GM20000 (cell line): ENCODE data around the gene OSCP1.

Experiments
- DNase-seq: peaks from one replicate; pipeline ENCODE4 v3.0.0; 2012; ENCODE audit warnings: low spot score
- CTCF ChIP-seq: IDR thresholded peaks from 2 replicates; pipeline ENCODE4 v1.5.1; 2012; ENCODE audit warnings: mild to moderate bottlenecking, control low read depth; ENCODE audit errors: extremely low read depth, missing control alignments

OSCP1 gene

GRCh38 chr1:36463803-36464604 lies 13.8 kb upstream of the OSCP1 start, which contains the start of gene MRPS15:
TSS of gene MRPS15 (minus strand) at chr1:36464384. CDS start at chr1:36464275, 109 bp downstream.
- no peak for TF ChIP-seq CTCF
- DNase-seq = peak; percentile 93

GRCh38 chr1:36463463-36463802 lies 13.2 kb upstream of the OSCP1 start:
- no peak for DNase-seq
- no peak for TF ChIP-seq CTCF

GRCh38 chr1:36458910-36459309 lies 8.7 kb upstream of the OSCP1 start:
- TF ChIP-seq CTCF = no peak

GRCh38 chr1:36457691-36458090 lies 7.4 kb upstream of the OSCP1 start:
- no peak for DNase-seq
- no peak for TF ChIP-seq CTCF

More at GRCh38 chr1:36458910-36459309, 8.7 kb upstream of the OSCP1 start:
- DNase-seq = no peak

GRCh38 chr1:36456391-36456928 lies 6.2 kb upstream of the OSCP1 start:
- TF ChIP-seq CTCF = no peak
- no peak for DNase-seq

GRCh38 chr1:36455386-36455785 lies 5.1 kb upstream of the OSCP1 start:
- TF ChIP-seq CTCF = no peak
- DNase-seq = no peak

GRCh38 chr1:36453600-36454388 lies 3.5 kb upstream of the OSCP1 start:
- no peak for DNase-seq
- TF ChIP-seq CTCF = no peak
